ENCODE results near the gene FOXP1.
"Not testable (repeated sequence)": the region's sequence is repeated elsewhere in the genome, so short reads cannot be mapped to it uniquely, and the experiment has no call there.

The FOXP1 gene

DNA sequence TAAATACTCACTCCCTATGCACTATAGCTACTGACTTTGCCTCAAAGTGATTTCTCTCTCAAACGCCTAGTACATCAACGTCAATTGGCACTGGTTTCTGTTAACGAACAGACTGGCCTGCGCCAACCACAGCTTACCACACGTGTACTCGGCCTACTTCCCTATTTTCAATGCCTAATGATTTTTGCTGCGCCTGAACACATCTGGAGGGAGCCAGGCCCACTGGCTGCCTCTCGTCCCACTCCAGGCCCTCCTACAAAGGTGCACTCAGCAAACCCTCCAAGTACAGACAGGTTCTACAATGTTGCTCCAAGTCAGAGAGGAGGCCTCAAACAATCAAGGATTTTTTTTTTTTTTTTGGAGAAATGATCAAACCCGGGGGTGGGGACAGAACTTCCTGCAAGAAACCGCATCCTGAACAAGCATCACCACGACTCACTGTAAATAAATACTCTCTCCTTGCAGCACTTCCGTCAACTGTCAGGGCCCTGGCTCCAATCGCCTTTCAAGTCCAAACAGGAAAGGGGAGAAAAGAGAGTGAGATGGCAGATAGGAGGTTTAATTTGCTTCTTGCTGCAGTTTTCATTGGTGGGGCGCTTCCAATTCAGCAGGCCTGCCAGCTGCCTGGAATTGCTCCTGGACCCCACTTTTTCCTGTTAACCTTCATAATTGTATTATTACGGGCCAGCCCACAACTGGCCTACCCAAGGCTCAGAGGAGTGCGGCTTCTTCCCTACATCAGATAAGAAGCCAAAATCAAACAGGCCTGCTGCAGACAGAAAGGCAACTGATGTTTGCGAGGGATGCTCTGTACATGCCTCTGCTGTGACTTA is 139.3 kb downstream of the FOXP1 start:
- peak; percentile 97 for ATAC-seq
- Mint-ChIP-seq H3K27me3 (no peaks in the 10 kb centered on the region), H3K4me1 (peaks cover 69% of the 10 kb centered on the region), H3K27ac (peak overlapping the region; percentile 96), H3K4me3 (peak overlapping the region; percentile 75), H3K9me3 (no peaks in the 10 kb centered on the region), H3K36me3 (no peaks in the 10 kb centered on the region)

DNA sequence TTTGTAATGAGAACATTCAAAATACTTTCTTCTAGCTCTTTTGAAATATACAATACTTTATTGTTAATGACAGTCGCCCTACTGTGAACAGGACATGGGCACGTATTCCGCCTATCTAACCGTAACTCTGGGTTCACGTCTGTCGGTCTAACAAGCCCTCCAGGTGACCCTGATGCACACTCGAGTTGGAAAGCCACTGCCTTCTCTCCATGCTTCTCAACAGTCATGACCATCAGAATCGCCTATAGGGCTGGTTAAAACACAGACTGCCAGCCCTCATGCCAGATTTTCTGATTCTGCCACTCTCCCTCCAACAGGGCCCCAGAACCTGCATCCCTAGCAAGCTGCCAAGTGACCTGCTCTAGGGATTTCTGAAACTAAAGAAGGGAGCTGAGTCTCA is 140.2 kb downstream of the FOXP1 start:
- H3K9me3 Mint-ChIP-seq: no peaks in the 10 kb centered on the region
- peak overlapping the region; percentile 35 for H3K4me3 Mint-ChIP-seq
- H3K36me3 Mint-ChIP-seq: no peaks in the 10 kb centered on the region
- no peak for ATAC-seq
- peak overlapping the region; percentile 96 for H3K27ac Mint-ChIP-seq
- H3K27me3 Mint-ChIP-seq: no peaks in the 10 kb centered on the region
- H3K4me1 Mint-ChIP-seq: peaks cover 73% of the 10 kb centered on the region

GRCh38 chr3:71442652-71443042 is 140.9 kb downstream of the FOXP1 start:
- Mint-ChIP-seq H3K4me3 (peak overlapping the region; percentile 62), H3K27me3 (no peaks in the 10 kb centered on the region), H3K4me1 (peaks cover 75% of the 10 kb centered on the region), H3K36me3 (no peaks in the 10 kb centered on the region), H3K27ac (peak overlapping the region; percentile 96), H3K9me3 (no peaks in the 10 kb centered on the region)
- peak; percentile 2 for ATAC-seq

GRCh38 chr3:71441925-71442651 is 141.4 kb downstream of the FOXP1 start:
- Mint-ChIP-seq H3K27ac (peak overlapping the region; percentile 96), H3K4me1 (peaks cover 79% of the 10 kb centered on the region), H3K9me3 (no peaks in the 10 kb centered on the region), H3K4me3 (peak overlapping the region; percentile 62), H3K36me3 (no peaks in the 10 kb centered on the region), H3K27me3 (no peaks in the 10 kb centered on the region)
- ATAC-seq: no peak

GRCh38 chr3:71441217-71441924 is 142.2 kb downstream of the FOXP1 start:
- Mint-ChIP-seq H3K36me3 (no peaks in the 10 kb centered on the region), H3K27me3 (no peaks in the 10 kb centered on the region), H3K27ac (peak overlapping the region; percentile 96), H3K4me1 (peaks cover 73% of the 10 kb centered on the region), H3K4me3 (no peak overlapping the region), H3K9me3 (no peaks in the 10 kb centered on the region)
- ATAC-seq: no peak

GRCh38 chr3:71438904-71439303 is 144.6 kb downstream of the FOXP1 start:
- peak overlapping the region; percentile 65 for H3K27ac Mint-ChIP-seq
- no peaks in the 10 kb centered on the region for H3K9me3 Mint-ChIP-seq
- no peak overlapping the region for H3K4me3 Mint-ChIP-seq
- no peaks in the 10 kb centered on the region for H3K27me3 Mint-ChIP-seq
- peaks cover 62% of the 10 kb centered on the region for H3K4me1 Mint-ChIP-seq
- no peak for ATAC-seq
- H3K36me3 Mint-ChIP-seq: no peaks in the 10 kb centered on the region

GRCh38 chr3:71438071-71438685 is 145.3 kb downstream of the FOXP1 start:
- peak overlapping the region; percentile 65 for H3K27ac Mint-ChIP-seq

GRCh38 chr3:71436337-71436736 is 147.2 kb downstream of the FOXP1 start:
- H3K27ac Mint-ChIP-seq: no peak overlapping the region
- no peaks in the 10 kb centered on the region for H3K9me3 Mint-ChIP-seq
- H3K27me3 Mint-ChIP-seq: no peaks in the 10 kb centered on the region
- H3K4me3 Mint-ChIP-seq: no peak overlapping the region
- ATAC-seq: no peak
- no peaks in the 10 kb centered on the region for H3K36me3 Mint-ChIP-seq
- peaks cover 48% of the 10 kb centered on the region for H3K4me1 Mint-ChIP-seq

More at GRCh38 chr3:71438071-71438685, 145.3 kb downstream of the FOXP1 start:
- Mint-ChIP-seq H3K27me3 (no peaks in the 10 kb centered on the region), H3K36me3 (no peaks in the 10 kb centered on the region), H3K4me1 (peaks cover 59% of the 10 kb centered on the region), H3K9me3 (no peaks in the 10 kb centered on the region), H3K4me3 (no peak overlapping the region)
- ATAC-seq: no peak

DNA sequence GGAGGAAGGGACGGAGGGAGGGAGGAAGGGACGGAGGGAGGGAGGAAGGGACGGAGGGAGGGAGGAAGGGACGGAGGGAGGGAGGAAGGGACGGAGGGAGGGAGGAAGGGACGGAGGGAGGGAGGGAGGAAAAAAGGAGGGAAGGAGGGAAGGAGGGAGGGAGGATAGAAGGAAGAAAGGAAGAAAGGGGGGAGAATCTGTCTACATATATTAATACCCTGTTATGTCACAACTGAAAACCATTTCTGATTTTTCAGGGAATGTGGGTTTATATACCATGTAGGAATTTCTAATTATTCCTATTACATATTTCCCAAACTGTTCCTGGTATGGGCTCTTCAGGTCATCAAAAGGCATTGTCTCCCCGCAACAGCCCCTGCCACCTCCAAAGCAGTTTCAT is 147.7 kb downstream of the FOXP1 start:
- H3K4me1 Mint-ChIP-seq: peaks cover 49% of the 10 kb centered on the region
- not testable (repeated sequence) for H3K36me3 Mint-ChIP-seq, H3K4me3 Mint-ChIP-seq, H3K27ac Mint-ChIP-seq, H3K9me3 Mint-ChIP-seq, H3K27me3 Mint-ChIP-seq, ATAC-seq

- Mint-ChIP-seq H3K36me3 (no peaks in the 10 kb centered on the region), H3K27me3 (no peaks in the 10 kb centered on the region), H3K27ac (no peak overlapping the region), H3K9me3 (no peaks in the 10 kb centered on the region), H3K4me3 (no peak overlapping the region), H3K4me1 (peaks cover 40% of the 10 kb centered on the region)
- no peak for ATAC-seq
Measured at GRCh38 chr3:71433631-71434030, 149.9 kb downstream of the FOXP1 start.

- H3K4me1 Mint-ChIP-seq: peaks cover 40% of the 10 kb centered on the region
- H3K27ac Mint-ChIP-seq: peak overlapping the region; percentile 12
- H3K27me3 Mint-ChIP-seq: no peaks in the 10 kb centered on the region
- no peak for ATAC-seq
- no peaks in the 10 kb centered on the region for H3K36me3 Mint-ChIP-seq
- no peaks in the 10 kb centered on the region for H3K9me3 Mint-ChIP-seq
- H3K4me3 Mint-ChIP-seq: no peak overlapping the region
Measured at GRCh38 chr3:71432044-71432975, 151.2 kb downstream of the FOXP1 start.

DNA sequence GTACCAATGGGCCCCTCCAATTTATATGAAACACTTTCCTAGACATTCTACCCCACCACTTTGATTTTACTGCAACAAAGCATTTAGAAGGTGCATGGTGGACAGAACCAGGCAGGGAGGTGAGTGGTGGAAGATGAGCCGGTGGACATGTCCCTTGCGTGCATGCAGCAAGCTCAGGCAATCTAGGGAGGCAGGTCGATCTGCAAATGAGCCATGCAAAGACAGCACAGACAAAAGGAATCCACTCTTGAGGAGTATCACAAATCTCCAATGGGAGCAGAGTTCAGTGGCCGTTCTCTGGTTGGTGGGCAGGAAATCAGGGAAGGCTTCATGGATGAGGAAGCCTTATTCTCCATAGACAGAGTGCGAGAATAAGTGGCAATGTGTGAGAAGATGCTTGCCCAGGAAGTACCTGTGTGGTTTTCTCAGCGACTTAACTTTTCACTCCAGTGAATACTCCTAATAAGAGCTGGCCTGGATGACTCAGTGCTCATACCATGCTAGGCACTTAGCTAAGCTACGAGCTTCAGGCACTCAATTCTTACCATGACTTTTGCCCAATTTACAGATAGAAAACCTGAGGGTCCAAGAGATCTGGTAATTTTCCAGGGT is 152.5 kb downstream of the FOXP1 start:
- ATAC-seq: no peak
- H3K4me3 Mint-ChIP-seq: no peak overlapping the region
- no peaks in the 10 kb centered on the region for H3K9me3 Mint-ChIP-seq
- peak overlapping the region; percentile 24 for H3K27ac Mint-ChIP-seq
- no peaks in the 10 kb centered on the region for H3K27me3 Mint-ChIP-seq
- H3K4me1 Mint-ChIP-seq: peaks cover 51% of the 10 kb centered on the region
- no peaks in the 10 kb centered on the region for H3K36me3 Mint-ChIP-seq

DNA sequence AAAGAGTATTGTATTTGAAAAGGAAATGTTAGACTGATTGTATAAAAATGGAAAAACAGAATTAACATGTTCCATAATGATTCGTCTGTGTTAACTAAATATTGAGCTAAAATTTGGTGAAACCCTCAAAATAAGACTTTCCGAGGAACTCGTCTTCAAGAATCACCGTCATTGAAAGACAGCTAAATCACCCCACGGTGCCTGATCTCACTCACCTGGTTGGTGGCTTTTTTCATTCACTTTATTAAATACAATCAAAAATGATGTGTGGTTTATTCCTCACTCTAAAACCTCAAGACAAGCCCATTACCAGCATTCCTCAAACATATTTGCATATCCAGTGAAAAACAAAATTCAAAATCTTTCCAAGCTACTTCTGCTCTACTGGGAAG is 153.9 kb downstream of the FOXP1 start:
- H3K4me3 Mint-ChIP-seq: no peak overlapping the region
- no peaks in the 10 kb centered on the region for H3K27me3 Mint-ChIP-seq
- H3K27ac Mint-ChIP-seq: no peak overlapping the region
- ATAC-seq: no peak
- H3K36me3 Mint-ChIP-seq: no peaks in the 10 kb centered on the region
- H3K4me1 Mint-ChIP-seq: peaks cover 51% of the 10 kb centered on the region
- no peaks in the 10 kb centered on the region for H3K9me3 Mint-ChIP-seq

Data from stimulated activated memory B cell treated with anti-CD40 and anti-IgM and Interleukin-4, amounts not matched to agents 10 μg/mL and 1 μg/mL and 100 μg/mL, for 72 hours (primary cell).